Duodenal mucosa (tissue), 2 donors: Measurements from ENCODE around the gene DPF3.

ENCODE experiments used
- H3K27ac ChIP-seq: one replicate; pipeline ENCODE4 v1.7.0; 2013; ENCODE audit warnings: low read depth, low read length
- H3K27me3 ChIP-seq, 2 donors: one replicate each; pipeline ENCODE4 v1.7.0; 2013; ENCODE audit warnings: low read length in 2 of 2, control low read depth in 1 of 2; ENCODE audit not compliant: insufficient read depth in 2 of 2, control insufficient read depth in 1 of 2
- H3K36me3 ChIP-seq, 2 donors: one replicate each; pipeline ENCODE4 v1.7.0; 2013; ENCODE audit warnings: low read length in 2 of 2, control low read depth in 1 of 2; ENCODE audit not compliant: insufficient read depth in 2 of 2, control insufficient read depth in 1 of 2
- H3K4me1 ChIP-seq, 2 donors: one replicate each; pipeline ENCODE4 v1.7.0; 2013; ENCODE audit warnings: low read length in 2 of 2, control low read depth in 1 of 2; ENCODE audit not compliant: insufficient read depth in 2 of 2, control insufficient read depth in 1 of 2
- H3K4me3 ChIP-seq, 2 donors: one replicate each; pipeline ENCODE4 v1.7.0; 2013; ENCODE audit warnings: low read length in 2 of 2, low read depth in 1 of 2
- H3K9ac ChIP-seq, 2 donors: one replicate each; pipeline ENCODE4 v1.7.0; 2013; ENCODE audit warnings: low read length in 2 of 2, low read depth in 1 of 2
- H3K9me3 ChIP-seq, 2 donors: one replicate each; pipeline ENCODE4 v1.7.0; 2013; ENCODE audit warnings: low read length in 2 of 2, control low read depth in 1 of 2; ENCODE audit not compliant: control insufficient read depth in 1 of 2

Gene DPF3

DNA sequence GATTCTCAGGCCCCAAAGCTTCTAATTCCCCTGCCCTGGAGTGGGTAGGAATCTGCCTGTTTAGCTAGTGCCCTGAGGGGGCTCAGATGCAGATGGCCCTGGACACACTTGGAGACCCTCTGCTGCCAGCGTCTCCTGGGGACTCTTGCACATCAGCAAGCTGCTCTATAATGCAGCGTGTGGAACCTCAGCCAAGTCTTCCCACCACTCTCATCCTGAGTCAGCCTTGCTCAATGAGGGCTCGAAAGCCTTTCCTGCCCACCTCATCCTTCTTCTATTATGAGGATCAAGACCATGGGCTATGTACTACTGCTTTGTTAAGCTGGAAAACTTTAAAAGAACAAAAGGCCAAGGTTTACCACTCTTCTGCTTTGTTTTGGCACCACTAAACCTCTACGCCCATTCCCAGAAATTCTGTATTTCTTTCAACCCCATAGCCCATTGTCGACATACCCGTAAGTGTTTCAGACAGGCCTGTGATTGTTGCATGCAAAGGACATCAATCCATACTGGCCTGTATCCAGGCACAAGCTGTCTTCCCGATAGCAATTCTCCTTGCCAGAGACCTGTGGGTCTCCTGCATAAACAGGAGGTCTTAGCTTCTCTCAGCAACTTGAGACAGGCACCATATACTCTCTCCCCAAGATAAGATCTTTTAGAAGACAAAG lies 246.9 kb downstream of the DPF3 start:
- Histone ChIP-seq H3K36me3 (no peaks in the 10 kb centered on the region), H3K4me1 (no peaks in the 10 kb centered on the region), H3K9ac (no peak overlapping the region), H3K4me3 (no peak overlapping the region), H3K27me3 (no peaks in the 10 kb centered on the region), H3K27ac (no peak overlapping the region), H3K9me3 (no peaks in the 10 kb centered on the region)

DNA sequence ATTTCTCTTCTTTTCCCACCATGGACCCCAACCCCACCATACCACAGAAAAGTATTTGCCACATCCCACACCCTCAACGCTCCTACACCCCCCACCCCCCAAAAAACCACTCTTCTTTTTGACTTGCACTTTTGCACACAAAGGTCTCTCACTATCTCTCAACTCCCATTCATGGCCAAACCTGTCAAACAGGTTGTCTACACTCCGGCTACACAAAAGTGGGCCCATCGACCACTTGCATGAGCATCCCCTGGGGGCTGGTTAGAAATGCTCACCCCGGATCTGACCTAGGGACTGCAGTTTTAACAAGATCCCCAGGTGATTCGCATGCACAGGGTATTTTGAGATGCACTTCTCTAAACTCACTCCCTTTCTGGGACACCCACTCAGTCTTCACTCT lies 248.2 kb downstream of the DPF3 start:
- H3K27ac ChIP-seq, result no peak overlapping the region
- H3K9me3 ChIP-seq, result no peaks in the 10 kb centered on the region
- H3K4me1 ChIP-seq, result no peaks in the 10 kb centered on the region
- no peak overlapping the region for H3K9ac ChIP-seq
- H3K4me3 ChIP-seq, result no peak overlapping the region
- no peaks in the 10 kb centered on the region for H3K36me3 ChIP-seq
- no peaks in the 10 kb centered on the region for H3K27me3 ChIP-seq

DNA sequence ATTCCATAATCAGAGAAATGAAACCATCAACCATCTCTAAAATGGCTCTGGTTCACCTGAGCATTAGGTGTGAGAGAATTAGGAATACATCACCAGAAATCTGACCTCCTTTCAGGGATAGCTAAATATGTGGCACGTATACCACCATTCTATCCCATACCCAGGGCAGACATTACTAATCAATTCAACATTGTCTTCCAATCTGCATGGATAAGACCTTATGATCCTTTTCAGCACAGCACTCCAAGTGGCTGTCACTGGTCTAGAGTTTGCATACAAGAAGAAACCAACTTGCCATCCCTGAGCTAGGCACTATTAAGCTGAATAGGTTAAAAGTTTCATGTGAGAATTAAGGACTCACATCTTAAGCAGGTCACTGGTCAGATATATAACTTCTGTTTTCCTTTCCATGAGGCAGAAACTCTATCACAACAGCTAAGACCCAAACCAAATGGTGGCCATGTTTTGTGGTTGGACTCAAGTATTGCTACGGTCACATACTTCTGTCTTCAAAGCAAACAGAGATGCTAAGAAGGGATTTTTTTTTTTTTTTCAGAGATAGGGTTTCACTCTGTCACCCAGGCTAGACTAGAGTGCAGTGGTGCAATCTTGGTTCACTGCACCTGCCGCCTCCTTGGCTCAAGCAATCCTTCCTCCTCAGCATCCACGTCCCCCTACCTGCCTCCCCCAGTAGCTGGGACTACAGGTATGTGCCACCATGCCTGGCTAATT lies 249.0 kb downstream of the DPF3 start:
- no peaks in the 10 kb centered on the region for H3K4me1 ChIP-seq
- no peak overlapping the region for H3K4me3 ChIP-seq
- H3K27ac ChIP-seq, result no peak overlapping the region

DNA sequence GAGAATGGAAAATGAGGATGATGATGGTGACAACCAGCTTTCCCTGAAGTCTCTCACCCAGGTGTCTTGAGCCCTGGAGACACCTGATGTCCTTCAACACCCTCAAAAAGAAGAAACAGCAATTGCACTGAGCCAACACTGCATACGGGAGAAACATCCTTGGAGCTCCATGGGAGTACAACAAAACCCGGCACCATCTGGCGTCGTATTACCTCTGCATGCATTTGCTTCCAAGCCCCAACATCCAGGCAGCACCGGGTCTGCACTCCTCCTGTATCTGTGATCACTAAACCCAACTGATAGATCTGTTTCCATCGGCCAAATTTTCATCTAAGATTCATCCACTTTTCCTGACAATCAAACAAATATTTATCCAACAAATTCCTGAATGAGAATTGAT lies 249.9 kb downstream of the DPF3 start:
- peaks cover 0 to 4% of the 10 kb centered on the region in 2 donors for H3K9me3 ChIP-seq
- H3K27ac ChIP-seq, result no peak overlapping the region
- no peaks in the 10 kb centered on the region for H3K27me3 ChIP-seq
- H3K4me1 ChIP-seq, result no peaks in the 10 kb centered on the region
- no peak overlapping the region for H3K4me3 ChIP-seq
- H3K36me3 ChIP-seq, result no peaks in the 10 kb centered on the region
- no peak overlapping the region for H3K9ac ChIP-seq

More for the DNA sequence above, 249.0 kb downstream of the DPF3 start:
- H3K9ac ChIP-seq, result no peak overlapping the region
- no peaks in the 10 kb centered on the region for H3K36me3 ChIP-seq
- no peaks in the 10 kb centered on the region for H3K9me3 ChIP-seq
- no peaks in the 10 kb centered on the region for H3K27me3 ChIP-seq

DNA sequence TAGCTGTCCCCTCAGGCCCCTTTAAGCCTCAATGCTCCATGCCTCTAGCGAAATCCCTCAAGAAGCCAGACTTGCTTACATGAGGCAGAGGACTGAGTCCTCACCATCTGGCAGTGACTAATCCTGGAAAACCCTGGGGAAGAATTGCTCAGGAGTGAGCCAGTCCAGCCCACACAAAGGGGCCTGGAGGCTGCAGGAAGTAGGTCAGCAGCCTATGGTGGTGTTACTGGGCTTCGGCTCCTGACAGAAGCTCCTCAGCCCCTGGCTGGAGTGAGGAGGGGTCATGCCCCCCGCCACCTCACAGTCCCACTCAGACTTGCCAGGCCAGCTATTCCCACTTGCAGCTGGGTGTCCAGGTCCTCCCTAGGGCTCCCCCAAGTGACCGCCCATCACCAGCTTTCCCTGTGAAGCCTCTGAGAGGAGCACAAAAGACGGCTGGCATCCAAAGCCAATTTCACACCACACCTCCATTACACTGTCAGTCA lies 250.5 kb downstream of the DPF3 start:
- H3K4me3 ChIP-seq, result no peak overlapping the region
- no peak overlapping the region for H3K9ac ChIP-seq
- peaks cover 0 to 4% of the 10 kb centered on the region in 2 donors for H3K9me3 ChIP-seq
- H3K27ac ChIP-seq, result no peak overlapping the region
- no peaks in the 10 kb centered on the region for H3K27me3 ChIP-seq
- no peaks in the 10 kb centered on the region for H3K4me1 ChIP-seq
- H3K36me3 ChIP-seq, result no peaks in the 10 kb centered on the region

DNA sequence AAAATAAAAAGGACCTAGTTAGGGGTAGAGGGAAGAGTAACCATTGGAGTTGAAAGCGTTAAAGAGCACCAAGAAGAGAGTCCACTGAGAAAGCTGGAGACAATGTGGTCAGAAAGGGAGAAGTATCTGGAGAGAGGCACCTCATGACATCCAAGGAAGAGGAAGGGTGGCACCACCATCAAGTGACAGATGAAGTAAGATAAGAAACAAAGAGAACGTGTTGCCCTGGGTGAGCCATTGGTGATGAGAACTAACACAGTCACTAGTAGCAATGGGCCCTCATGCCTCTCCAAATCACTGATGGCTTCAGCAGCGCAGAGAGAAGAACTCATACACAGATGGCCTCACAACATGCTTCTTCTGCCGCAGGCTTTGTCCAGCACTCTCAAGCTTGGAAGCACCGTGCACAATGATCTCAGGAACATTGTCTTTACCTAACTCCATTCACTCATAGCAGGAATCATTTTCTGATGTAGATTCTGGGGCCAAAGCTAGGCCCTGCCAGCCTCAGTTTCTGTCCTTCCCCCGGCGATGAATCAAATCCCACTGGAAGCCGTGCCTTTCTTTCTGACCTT lies 252.9 kb downstream of the DPF3 start:
- Histone ChIP-seq H3K4me3 (no peak overlapping the region), H3K4me1 (no peaks in the 10 kb centered on the region), H3K27ac (no peak overlapping the region), H3K27me3 (no peaks in the 10 kb centered on the region), H3K36me3 (no peaks in the 10 kb centered on the region), H3K9ac (no peak overlapping the region), H3K9me3 (peaks cover 0 to 4% of the 10 kb centered on the region in 2 donors)

DNA sequence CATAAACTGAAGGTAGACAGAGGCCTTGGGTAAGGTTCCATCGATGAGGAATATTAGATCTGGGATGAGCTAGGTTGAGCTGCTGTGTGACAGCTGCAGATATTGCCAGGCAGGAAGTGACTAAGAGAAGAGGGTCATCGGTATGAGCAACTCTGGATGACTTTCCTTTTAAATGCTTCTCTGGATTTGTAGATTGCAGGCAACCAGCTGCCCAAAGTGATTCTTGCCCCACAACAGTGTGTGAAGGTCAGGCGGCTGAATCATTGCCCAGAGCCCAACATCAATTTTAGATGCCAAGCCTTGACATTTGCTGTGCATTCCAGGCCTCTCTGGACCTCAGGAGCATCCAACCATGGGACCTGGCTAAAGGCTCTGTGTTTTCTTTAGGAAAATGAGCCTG lies 255.9 kb downstream of the DPF3 start:
- peaks cover 0 to 4% of the 10 kb centered on the region in 2 donors for H3K9me3 ChIP-seq
- H3K27me3 ChIP-seq, result peaks cover 0 to 4% of the 10 kb centered on the region in 2 donors
- H3K4me3 ChIP-seq, result no peak overlapping the region
- no peak overlapping the region for H3K9ac ChIP-seq
- no peaks in the 10 kb centered on the region for H3K4me1 ChIP-seq
- H3K27ac ChIP-seq, result no peak overlapping the region
- no peaks in the 10 kb centered on the region for H3K36me3 ChIP-seq

DNA sequence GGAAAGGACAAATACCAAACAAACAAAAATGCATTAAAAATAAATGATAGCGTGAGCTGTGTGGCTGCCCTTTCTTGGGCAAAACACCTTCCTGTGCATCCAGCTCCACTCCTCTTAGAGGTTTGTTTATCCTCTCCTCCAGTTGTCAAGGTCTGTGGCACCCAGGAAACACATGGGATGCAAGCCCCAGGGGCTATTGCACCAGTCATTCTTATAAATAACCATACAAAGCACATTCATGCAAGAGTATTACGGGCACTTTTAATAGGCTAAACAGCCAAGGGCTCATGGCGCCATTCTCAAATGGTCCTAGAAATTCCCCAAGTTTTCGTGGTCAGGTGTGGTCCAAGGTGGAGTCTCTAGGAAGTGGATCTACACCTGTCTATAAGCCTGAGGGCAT lies 257.0 kb downstream of the DPF3 start:
- Histone ChIP-seq H3K27ac (no peak overlapping the region), H3K9me3 (peaks cover 0 to 4% of the 10 kb centered on the region in 2 donors), H3K4me1 (no peaks in the 10 kb centered on the region)

DNA sequence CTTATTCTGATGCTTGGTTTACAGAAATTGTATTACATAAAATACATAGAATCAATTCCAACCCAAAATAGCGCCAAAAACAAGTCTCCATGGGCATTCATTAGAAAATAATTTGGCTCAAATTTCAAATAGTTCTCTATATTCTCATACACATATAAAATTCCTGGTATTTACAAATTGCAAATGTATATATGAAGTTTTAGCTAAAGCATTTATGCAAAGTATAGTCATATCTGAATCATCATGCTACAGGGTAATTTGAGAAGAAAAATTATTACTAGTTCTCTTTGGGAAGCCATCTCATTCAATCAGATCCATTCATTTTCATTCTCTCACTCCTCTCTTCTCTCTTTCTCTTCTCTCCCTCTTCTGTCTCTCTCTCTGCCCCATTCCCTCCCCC lies 257.8 kb downstream of the DPF3 start:
- H3K9me3 ChIP-seq, result peaks cover 0 to 4% of the 10 kb centered on the region in 2 donors
- no peaks in the 10 kb centered on the region for H3K36me3 ChIP-seq
- no peak overlapping the region for H3K27ac ChIP-seq
- peaks cover 0 to 4% of the 10 kb centered on the region in 2 donors for H3K27me3 ChIP-seq
- H3K9ac ChIP-seq, result no peak overlapping the region
- no peaks in the 10 kb centered on the region for H3K4me1 ChIP-seq
- H3K4me3 ChIP-seq, result no peak overlapping the region

More for the DNA sequence above, 257.0 kb downstream of the DPF3 start:
- Histone ChIP-seq H3K9ac (no peak overlapping the region), H3K4me3 (no peak overlapping the region), H3K36me3 (no peaks in the 10 kb centered on the region), H3K27me3 (peaks cover 0 to 4% of the 10 kb centered on the region in 2 donors)
